ENCODE measurements around the gene TTC7B. TPM values are rescaled to one million over a fixed set of nuclear protein-coding genes. Genes with fewer than 3 reads are reported as not detected.

TTC7B gene
- total and polyA plus RNA-seq, 12 donors = 10.0 to 58.4 (median 24.7) TPM

- peaks cover 0 to 10% of the 10 kb centered on the region in 2 donors for H3K4me1 ChIP-seq (replicated peaks in 1 of 2)
- 21 to 47% (median 37%) methylated on average over 4 of the region's 4 CpGs for WGBS, 4 donors
- intact Hi-C loops (cut with DNase I) = no loop called here
- H3K4me3 ChIP-seq = no peak overlapping the region
- no peaks in the 10 kb centered on the region for H3K9me3 ChIP-seq (replicated peaks in 1 of 3)
- no peaks in the 10 kb centered on the region for H3K36me3 ChIP-seq (replicated peaks in 1 of 2)
- H3K27me3 ChIP-seq = no peaks in the 10 kb centered on the region
- TF ChIP-seq CTCF (IDR thresholded peaks at IDR 0.05) (no peak), POLR2A (IDR thresholded peaks at IDR 0.05) (no peak)
- H3K27ac ChIP-seq = no peak overlapping the region
- DNase-seq = peak in 6 of 7 donors; percentile 32 to 81 (median 50)
Observed at GRCh38 chr14:90487031-90487430, 329.2 kb downstream of the TTC7B start.

- Histone ChIP-seq H3K4me1 (replicated peaks in 1 of 2) (no peaks in the 10 kb centered on the region), H3K27me3 (no peaks in the 10 kb centered on the region), H3K4me3 (no peak overlapping the region), H3K27ac (no peak overlapping the region), H3K36me3 (replicated peaks in 1 of 2) (no peaks in the 10 kb centered on the region), H3K9me3 (replicated peaks in 1 of 3) (no peaks in the 10 kb centered on the region)
- intact Hi-C loops (cut with DNase I) = no loop called here
- 71 to 84% (median 74%) methylated on average over 3 of the region's 3 CpGs for WGBS, 4 donors
- no peak for TF ChIP-seq CTCF (IDR thresholded peaks at IDR 0.05)
- DNase-seq = no peak
Observed at GRCh38 chr14:90484291-90484690, 331.9 kb downstream of the TTC7B start.

GRCh38 chr14:90483571-90483974, 332.7 kb downstream of the TTC7B start:
- intact Hi-C loops (cut with DNase I) = no loop called here
- Histone ChIP-seq H3K36me3 (replicated peaks in 1 of 2) (no peaks in the 10 kb centered on the region), H3K4me3 (no peak overlapping the region), H3K4me1 (replicated peaks in 1 of 2) (no peaks in the 10 kb centered on the region), H3K27ac (no peak overlapping the region), H3K27me3 (no peaks in the 10 kb centered on the region), H3K9me3 (replicated peaks in 1 of 3) (no peaks in the 10 kb centered on the region)
- TF ChIP-seq POLR2A (IDR thresholded peaks at IDR 0.05) = no peak
- no peak for TF ChIP-seq CTCF (IDR thresholded peaks at IDR 0.05)
- 43 to 62% (median 51%) methylated on average over 11 of the region's 11 CpGs for WGBS, 4 donors
- DNase-seq = no peak

GRCh38 chr14:90483117-90483516, 333.1 kb downstream of the TTC7B start:
- 78 to 95% (median 92%) methylated on average over 1 to 2 of the region's 2 CpGs for WGBS, 4 donors
- no peaks in the 10 kb centered on the region for H3K4me1 ChIP-seq (replicated peaks in 1 of 2)
- intact Hi-C loops (cut with DNase I) = no loop called here
- H3K4me3 ChIP-seq = no peak overlapping the region
- no peak overlapping the region for H3K27ac ChIP-seq
- DNase-seq = no peak
- TF ChIP-seq CTCF (IDR thresholded peaks at IDR 0.05) (no peak), POLR2A (IDR thresholded peaks at IDR 0.05) (no peak)
- H3K27me3 ChIP-seq = no peaks in the 10 kb centered on the region
- no peaks in the 10 kb centered on the region for H3K36me3 ChIP-seq (replicated peaks in 1 of 2)
- H3K9me3 ChIP-seq (replicated peaks in 1 of 3) = no peaks in the 10 kb centered on the region

Data from adrenal gland (tissue), 12 donors.